ENCODE measurements around the gene AMN1. TPM values are rescaled to one million over a fixed set of nuclear protein-coding genes. Genes with fewer than 3 reads are reported as not detected.

Gene AMN1
- polyA plus RNA-seq (2011; rRNA removed) (8.9 and 11.9 TPM in 2 replicates), polyA minus RNA-seq (2011; rRNA and poly(A)+ RNA removed) (2.9 and 4.3 TPM in 2 replicates)

- H3K27ac ChIP-seq (ENCODE audit: low read depth, low read length) = peak within 1 kb of the TSS; percentile 91
- CTCF ChIA-PET = interaction anchor here (0.7 to 1.1 kb wide), 4 partner anchors 76 to 474 kb away, joined by 3 to 5 read pairs (median 4); no protein-coding TSS in a partner anchor
- no peaks in the 10 kb centered on the region for H3K27me3 ChIP-seq (ENCODE audit: control insufficient read depth, insufficient read depth, low read length)
- POLR2A ChIA-PET = interaction anchor here (0.6 to 1.3 kb wide), 3 partner anchors 14 to 231 kb away, joined by 3 read pairs; no protein-coding TSS in a partner anchor
- TF ChIP-seq CTCF (IDR thresholded peaks at IDR 0.05; ENCODE audit: low read depth, low read length) = peak; percentile 8; the same call in 1 of the 2 replicates
- DNase-seq (ENCODE audit: low read depth, low spot score) = peak; percentile 98
- peaks cover 2% of the 10 kb centered on the region; the same call in 1 of the 2 replicates for H3K9me3 ChIP-seq (ENCODE audit: control insufficient read depth, insufficient read depth, low read length)
- peak within 1 kb of the TSS; percentile 83 for H3K4me3 ChIP-seq (ENCODE audit: low read depth, low read length)
Measured at GRCh38 chr12:31728917-31729640, at the start of gene AMN1. Gene AMN1, minus strand, starts transcription at chr12:31729021. Its CDS starts 13 bp downstream, at chr12:31729008.

- CTCF ChIA-PET = no interaction called here
Measured at GRCh38 chr12:31773867-31774266, 45.0 kb upstream of the AMN1 start.

GRCh38 chr12:31773223-31773750 is 44.5 kb upstream of the AMN1 start:
- Histone ChIP-seq H3K4me3 (ENCODE audit: low read depth, low read length) (no peak overlapping the region), H3K9me3 (ENCODE audit: control insufficient read depth, insufficient read depth, low read length) (no peaks in the 10 kb centered on the region), H3K27ac (ENCODE audit: low read depth, low read length) (no peak overlapping the region), H3K27me3 (ENCODE audit: control insufficient read depth, insufficient read depth, low read length) (peaks cover 2% of the 10 kb centered on the region)
- TF ChIP-seq CTCF (IDR thresholded peaks at IDR 0.05; ENCODE audit: low read depth, low read length) = no peak
- ChIA-PET POLR2A (no interaction called here), CTCF (no interaction called here)
- no peak for DNase-seq (ENCODE audit: low read depth, low spot score)

More at GRCh38 chr12:31773867-31774266, 45.0 kb upstream of the AMN1 start:
- Histone ChIP-seq H3K27me3 (ENCODE audit: control insufficient read depth, insufficient read depth, low read length) (peaks cover 2% of the 10 kb centered on the region), H3K4me3 (ENCODE audit: low read depth, low read length) (no peak overlapping the region), H3K27ac (ENCODE audit: low read depth, low read length) (no peak overlapping the region), H3K9me3 (ENCODE audit: control insufficient read depth, insufficient read depth, low read length) (no peaks in the 10 kb centered on the region)
- TF ChIP-seq CTCF (IDR thresholded peaks at IDR 0.05; ENCODE audit: low read depth, low read length) = no peak
- no peak for DNase-seq (ENCODE audit: low read depth, low spot score)
- POLR2A ChIA-PET = no interaction called here

GRCh38 chr12:31772685-31773222 is 43.9 kb upstream of the AMN1 start:
- ChIA-PET CTCF (no interaction called here), POLR2A (interaction anchor here (0.6 kb wide), 1 partner anchor 36 kb away, joined by 4 read pairs; no protein-coding TSS in a partner anchor)
- no peak for DNase-seq (ENCODE audit: low read depth, low spot score)
- Histone ChIP-seq H3K9me3 (ENCODE audit: control insufficient read depth, insufficient read depth, low read length) (no peaks in the 10 kb centered on the region), H3K4me3 (ENCODE audit: low read depth, low read length) (no peak overlapping the region), H3K27ac (ENCODE audit: low read depth, low read length) (no peak overlapping the region), H3K27me3 (ENCODE audit: control insufficient read depth, insufficient read depth, low read length) (peaks cover 2% of the 10 kb centered on the region)
- no peak for TF ChIP-seq CTCF (IDR thresholded peaks at IDR 0.05; ENCODE audit: low read depth, low read length)

GRCh38 chr12:31772186-31772585 is 43.4 kb upstream of the AMN1 start:
- Histone ChIP-seq H3K4me3 (ENCODE audit: low read depth, low read length) (no peak overlapping the region), H3K27ac (ENCODE audit: low read depth, low read length) (no peak overlapping the region), H3K9me3 (ENCODE audit: control insufficient read depth, insufficient read depth, low read length) (no peaks in the 10 kb centered on the region), H3K27me3 (ENCODE audit: control insufficient read depth, insufficient read depth, low read length) (peaks cover 2% of the 10 kb centered on the region)
- no peak for DNase-seq (ENCODE audit: low read depth, low spot score)
- CTCF ChIA-PET = no interaction called here
- POLR2A ChIA-PET = interaction anchor here (0.6 kb wide), 1 partner anchor 36 kb away, joined by 4 read pairs; no protein-coding TSS in a partner anchor
- no peak for TF ChIP-seq CTCF (IDR thresholded peaks at IDR 0.05; ENCODE audit: low read depth, low read length)

Measured in AG04450 (cell line).